Posterior vena cava (tissue), 2 donors: Measurements from ENCODE around the gene GUCY2D. TPM values are rescaled to one million over a fixed set of nuclear protein-coding genes. Genes with fewer than 3 reads are reported as not detected.

Source experiments
- DNase-seq: peaks from one replicate; pipeline ENCODE4 v3.0.0-alpha.2; 2020; ENCODE audit warnings: low spot score
- intact Hi-C, 2 donors: fragments of 100-400 bp; cut with DNase I; formaldehyde crosslinking; loops; one replicate each; pipeline versions ENCODE4 v1.14.1 to v1.14.2; 2022 to 2023
- total RNA-seq, 2 donors: library from RNA; stranded (reverse); fragmentation: NEBNext Ultra II Directional; extraction: Animal tissue kit (Norgen Biotek cat#: 25700); gene quantifications; one replicate each; pipeline ENCODE4 v1.2.1, GENCODE V29; 2021
- donor health status: DM: yes; HTN: yes; CAD: no.
- donor health status: DM: yes; HTN: yes; CAD: no.

Gene GUCY2D
- total RNA-seq, 2 donors from 2014 or later = not detected

GRCh38 chr17:7988750-7989178, 13.7 kb upstream of the GUCY2D start:
- intact Hi-C loops = loop anchor here (5.0 to 10.0 kb wide), 2 partner anchors 126 to 164 kb away; no protein-coding TSS in a partner anchor
- DNase-seq = no peak

- intact Hi-C loops = loop anchor here (5.0 to 10.0 kb wide), 4 partner anchors 78 to 255 kb away; no protein-coding TSS in a partner anchor
- DNase-seq = peak; percentile 95
These were observed 12.4 kb upstream of the GUCY2D start for GRCh38 chr17:7989781-7990655.

- no peak for DNase-seq
- intact Hi-C loops = loop anchor here (5.0 to 10.0 kb wide), 2 partner anchors 80 to 258 kb away; no protein-coding TSS in a partner anchor
These were observed 9.9 kb upstream of the GUCY2D start for GRCh38 chr17:7992516-7992915.

GRCh38 chr17:7992924-7993323, 9.5 kb upstream of the GUCY2D start:
- DNase-seq = no peak
- intact Hi-C loops = loop anchor here (5.0 to 10.0 kb wide), 2 partner anchors 81 to 258 kb away; no protein-coding TSS in a partner anchor

- intact Hi-C loops = loop anchor here (5.0 to 10.0 kb wide), 2 partner anchors 82 to 259 kb away; no protein-coding TSS in a partner anchor
- DNase-seq = no peak
These were observed 8.3 kb upstream of the GUCY2D start for GRCh38 chr17:7993972-7994589.

- intact Hi-C loops = loop anchor here in 1 of 2 donors (10.0 kb wide), 1 partner anchor 261 kb away; no protein-coding TSS in a partner anchor
- no peak for DNase-seq
These were observed 6.7 kb upstream of the GUCY2D start for GRCh38 chr17:7995724-7996123.

- intact Hi-C loops = loop anchor here in 1 of 2 donors (10.0 kb wide), 1 partner anchor 262 kb away; no protein-coding TSS in a partner anchor
- no peak for DNase-seq
These were observed 5.2 kb upstream of the GUCY2D start for GRCh38 chr17:7997186-7997585.

GRCh38 chr17:8002721-8003593, 542 bp downstream of the GUCY2D start:
- DNase-seq = peak; percentile 78

GRCh38 chr17:8003594-8004181, 1.3 kb downstream of the GUCY2D start:
- DNase-seq = peak; percentile 72
- intact Hi-C loops = no loop called here

More at GRCh38 chr17:8002721-8003593, 542 bp downstream of the GUCY2D start:
- intact Hi-C loops = no loop called here

GRCh38 chr17:8004899-8005298, 2.5 kb downstream of the GUCY2D start:
- peak; percentile 42 for DNase-seq
- intact Hi-C loops = no loop called here

GRCh38 chr17:8005357-8005756, 2.9 kb downstream of the GUCY2D start:
- intact Hi-C loops = no loop called here
- DNase-seq = no peak

- intact Hi-C loops = no loop called here
- no peak for DNase-seq
These were observed 3.7 kb downstream of the GUCY2D start for GRCh38 chr17:8005967-8006730.

GRCh38 chr17:8006836-8007680, 4.6 kb downstream of the GUCY2D start:
- no peak for DNase-seq
- intact Hi-C loops = no loop called here

- intact Hi-C loops = no loop called here
- no peak for DNase-seq
These were observed 5.4 kb downstream of the GUCY2D start for GRCh38 chr17:8007836-8008235.

GRCh38 chr17:8012045-8012580, 9.7 kb downstream of the GUCY2D start:
- intact Hi-C loops = no loop called here
- DNase-seq = peak; percentile 62

GRCh38 chr17:8012996-8013640, 10.7 kb downstream of the GUCY2D start:
- intact Hi-C loops = no loop called here
- DNase-seq = peak; percentile 46
